ENCODE data around the gene TRIM27.
"Not testable (repeated sequence)": the region's sequence is repeated elsewhere in the genome, so short reads cannot be mapped to it uniquely, and the experiment has no call there.

Gene TRIM27

DNA sequence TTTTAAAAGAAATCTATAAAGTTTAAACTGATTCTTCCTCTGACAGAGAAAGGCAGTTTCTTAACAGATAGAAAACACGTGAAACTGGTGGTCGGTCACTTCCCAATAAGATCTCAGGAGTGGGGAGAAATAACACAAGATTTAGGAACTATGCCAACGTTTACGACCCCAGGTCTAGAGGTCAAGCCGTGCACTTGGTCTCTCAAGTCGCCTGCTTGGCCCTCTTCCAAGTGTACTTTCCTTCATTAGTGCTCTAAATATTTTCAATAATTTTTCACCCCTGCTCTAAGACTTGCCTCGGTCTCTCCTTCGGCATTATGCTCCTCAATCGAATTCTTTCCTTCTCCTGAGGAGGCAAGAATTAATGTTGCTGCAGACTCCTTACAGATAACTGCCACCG, 61.7 kb downstream of the TRIM27 start:
- no peak for DNase-seq

DNA sequence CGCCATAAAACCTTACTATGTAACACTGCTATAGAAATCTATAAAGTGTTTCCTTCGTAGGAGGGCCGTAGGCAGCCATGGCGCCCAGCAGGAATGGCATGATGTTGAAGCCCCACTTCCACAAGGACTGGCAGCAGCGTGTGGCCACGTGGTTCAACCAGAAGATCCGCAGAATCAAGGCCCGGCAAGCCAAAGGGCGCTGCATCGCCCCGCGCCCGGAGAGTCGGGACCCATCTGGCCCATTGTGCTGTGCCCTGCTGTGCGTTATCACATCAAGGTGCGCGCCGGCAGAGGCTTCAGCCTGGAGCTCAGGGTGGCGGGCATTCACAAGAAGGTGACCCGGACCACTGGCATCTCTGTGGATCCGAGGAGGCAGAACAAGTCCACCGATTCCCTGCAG, 62.4 kb downstream of the TRIM27 start:
- no peak for DNase-seq

DNA sequence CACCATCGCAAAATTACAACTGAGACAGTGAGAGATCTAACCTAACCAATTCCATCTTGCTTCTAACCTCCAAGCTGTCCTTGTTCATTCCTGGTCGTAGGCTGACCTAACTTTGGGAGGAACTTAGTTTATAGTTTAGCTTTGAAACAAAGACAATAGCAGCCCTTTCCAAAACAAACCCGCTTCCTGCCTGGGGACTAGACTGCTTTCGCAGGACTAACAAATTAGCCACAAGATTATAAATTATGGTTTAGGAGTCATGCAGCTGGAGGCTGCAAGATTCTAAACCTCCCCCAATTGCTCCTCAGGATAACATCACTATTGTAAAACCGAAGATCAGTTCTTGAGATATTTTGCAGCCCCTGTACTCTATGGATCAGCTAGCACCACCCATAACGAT, 63.2 kb downstream of the TRIM27 start:
- DNase-seq = no peak

DNA sequence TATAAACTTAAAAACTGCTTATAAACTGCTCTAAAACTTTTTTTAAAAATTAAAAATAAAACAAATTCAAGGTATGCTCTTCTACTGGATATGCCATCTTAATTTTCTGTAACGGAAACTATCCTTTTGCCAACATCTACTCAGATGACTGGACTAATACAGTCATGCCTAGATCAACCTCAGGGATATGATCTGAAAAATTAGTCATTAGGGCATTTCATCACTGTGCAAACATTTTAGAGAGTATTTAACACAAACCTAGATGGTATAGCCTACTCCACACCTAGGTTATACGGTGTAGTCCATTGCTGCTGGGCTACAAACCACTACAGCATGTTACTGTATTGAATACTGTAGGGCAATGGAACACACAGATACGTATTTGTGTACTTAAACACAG, 64.8 kb downstream of the TRIM27 start:
- no peak for DNase-seq

DNA sequence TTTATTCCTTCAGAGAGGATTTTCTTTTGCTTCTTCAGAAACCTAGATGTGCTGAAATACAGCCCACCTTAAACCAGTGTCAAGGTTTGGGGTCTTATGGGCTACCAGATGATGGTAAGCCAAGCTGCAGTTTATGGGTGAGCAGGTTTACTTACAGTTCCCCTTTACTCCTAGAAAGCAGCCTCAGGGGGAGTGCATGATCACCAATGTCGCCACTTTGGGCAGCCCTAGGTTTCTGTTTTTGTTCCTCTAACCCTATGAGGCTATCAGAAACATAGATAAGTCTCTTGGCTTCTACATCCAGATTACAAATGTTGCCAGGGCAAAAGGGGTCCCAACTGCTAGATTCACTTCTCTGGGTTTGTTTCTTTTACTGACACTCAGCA, 67.2 kb downstream of the TRIM27 start:
- DNase-seq = no peak

DNA sequence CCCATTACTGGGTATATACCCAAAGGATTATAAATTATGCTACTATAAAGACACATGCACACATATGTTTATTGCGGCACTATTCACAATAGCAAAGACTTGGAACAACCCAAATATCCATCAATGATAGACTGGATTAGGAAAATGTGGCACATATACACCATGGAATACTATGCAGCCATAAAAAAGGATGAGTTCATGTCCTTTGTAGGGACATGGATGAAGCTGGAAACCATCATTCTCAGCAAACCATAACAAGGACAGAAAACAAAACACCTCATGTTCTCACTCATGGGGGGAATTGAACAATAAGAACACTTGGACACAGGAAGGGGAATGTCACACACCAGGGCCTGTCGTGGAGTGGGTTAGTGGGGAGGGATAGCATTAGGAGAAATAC, 69.4 kb downstream of the TRIM27 start:
- not testable (repeated sequence) for DNase-seq
